HG03103 (cell line): Measurements from ENCODE around the gene MRM2.

Source experiments
- ATAC-seq: cut with Tn5 transposase; IDR thresholded peaks from one replicate; pipeline ENCODE4 v1.9.1; 2021; ENCODE audit warnings: low read depth; ENCODE audit not compliant: unreplicated experiment

The MRM2 gene

DNA sequence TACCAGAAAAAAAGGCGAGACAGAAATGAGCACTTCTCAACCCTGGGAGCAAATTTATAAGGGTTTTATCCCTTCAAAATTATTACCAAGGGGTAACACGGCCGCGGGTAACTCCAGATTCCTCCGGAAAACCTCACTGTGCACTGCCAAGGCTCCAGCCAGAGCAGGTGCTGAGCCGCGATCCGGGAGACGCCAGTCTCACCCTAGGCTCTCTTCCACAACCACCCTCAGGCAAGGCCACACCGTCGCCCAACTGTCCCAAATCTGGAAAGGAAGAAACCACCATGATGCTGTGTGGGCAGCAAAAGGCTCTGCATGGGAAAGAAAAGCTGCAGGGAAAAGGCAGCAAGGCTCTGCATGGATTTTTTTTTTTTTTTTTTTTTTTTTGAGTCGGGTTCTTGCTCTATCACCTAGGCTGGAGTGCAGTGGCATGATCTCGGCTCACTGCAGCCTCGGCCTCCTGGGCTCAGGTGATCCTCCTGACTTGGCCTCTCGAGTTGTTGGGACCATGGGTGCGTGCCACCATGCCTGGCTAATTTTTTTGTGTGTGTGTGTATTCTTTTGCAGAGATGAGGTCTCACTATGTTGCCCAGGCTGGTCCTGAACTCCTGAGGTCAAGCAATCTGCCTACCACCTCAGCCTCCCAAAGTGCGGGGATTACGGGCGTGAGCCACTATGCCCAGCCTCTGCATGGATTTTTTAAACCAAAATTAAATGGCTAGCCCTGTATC, 48.3 kb downstream of the MRM2 start:
- ATAC-seq: no peak

DNA sequence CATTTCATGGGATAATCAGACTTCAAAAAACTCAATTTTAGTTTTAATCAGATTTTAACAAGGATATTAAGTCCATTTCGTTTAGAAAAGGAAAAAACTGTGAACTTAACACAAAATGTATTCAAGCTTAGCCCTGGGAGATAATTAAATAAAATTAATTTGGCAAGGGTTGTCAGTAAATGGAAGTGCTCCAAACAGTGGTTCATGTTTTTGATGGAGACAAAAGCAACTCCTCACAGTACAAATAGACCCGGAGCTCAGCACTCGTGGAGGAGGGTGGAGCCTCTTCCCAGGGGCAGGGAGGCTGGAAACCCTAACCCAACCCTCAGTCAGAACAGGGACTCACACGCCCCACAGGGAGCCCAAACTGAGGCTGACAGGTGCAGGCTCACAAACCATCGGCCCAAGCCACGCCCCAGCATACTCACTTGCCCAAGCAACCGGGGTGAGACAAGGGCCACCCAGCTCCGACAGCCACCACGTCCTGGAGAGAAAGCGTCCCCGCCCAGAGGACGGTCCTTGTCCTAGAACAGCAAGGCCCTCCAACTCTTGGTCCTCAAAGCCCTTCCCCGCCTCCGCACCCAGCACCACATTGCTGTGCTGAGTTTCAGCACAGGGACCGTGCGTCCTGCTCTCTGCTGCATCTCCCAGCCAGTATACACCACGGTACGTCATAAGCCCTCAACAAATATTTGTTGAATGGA, 49.0 kb downstream of the MRM2 start:
- no peak for ATAC-seq

DNA sequence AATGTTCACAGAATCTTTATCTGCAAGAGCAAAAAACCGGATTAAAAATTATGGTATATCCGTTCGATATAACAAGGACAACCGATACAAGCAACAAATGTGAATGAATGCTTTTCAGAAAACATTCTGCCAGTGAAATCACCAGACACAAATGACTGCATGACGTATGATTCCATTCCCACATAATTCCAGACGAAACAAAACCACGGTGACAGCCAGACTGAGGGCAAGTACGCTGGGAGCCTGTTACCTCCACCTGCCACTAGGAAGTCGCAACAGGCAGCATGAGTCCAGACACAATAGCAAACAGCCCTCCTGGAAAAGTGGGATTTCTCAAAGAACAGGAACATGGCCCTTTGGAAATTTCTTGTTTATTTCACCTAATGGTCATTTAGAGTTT, 51.0 kb downstream of the MRM2 start:
- no peak for ATAC-seq

DNA sequence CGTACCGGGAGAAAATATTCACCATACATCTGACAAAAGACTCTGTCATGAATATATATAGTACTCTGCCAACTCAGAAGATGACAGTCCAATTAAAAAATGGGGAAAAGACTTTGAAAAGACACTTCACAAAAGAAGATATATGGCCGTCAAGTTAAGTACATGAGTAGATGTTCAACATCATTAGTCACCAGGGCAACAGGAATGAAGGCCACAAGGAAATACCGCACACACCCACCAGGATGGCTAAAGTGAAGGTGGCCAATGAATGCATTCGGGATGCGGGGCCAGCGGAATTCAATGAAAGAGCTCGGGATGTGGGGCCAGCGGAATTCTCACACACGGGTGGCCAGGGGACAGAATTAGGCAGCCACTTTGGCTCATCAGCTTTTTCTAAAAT, 51.5 kb downstream of the MRM2 start:
- no peak for ATAC-seq

DNA sequence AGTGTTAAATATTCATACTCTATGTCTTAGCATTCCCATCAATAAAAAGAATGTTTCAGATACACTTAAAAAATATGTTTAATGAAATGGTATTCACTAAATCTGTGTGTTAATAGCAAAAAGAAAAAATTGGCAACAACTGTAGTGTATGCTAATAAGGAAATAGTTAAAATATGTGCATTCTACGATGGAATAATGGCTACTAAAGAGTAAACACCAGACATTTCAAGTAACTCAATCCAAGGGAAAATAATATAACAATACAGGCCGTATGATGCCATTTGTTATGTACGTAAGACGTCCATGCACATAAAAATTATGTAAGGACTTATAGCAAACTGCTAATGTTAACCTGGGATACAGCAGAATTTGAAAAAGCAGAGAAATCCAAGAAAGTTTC, 55.8 kb downstream of the MRM2 start:
- no peak for ATAC-seq

DNA sequence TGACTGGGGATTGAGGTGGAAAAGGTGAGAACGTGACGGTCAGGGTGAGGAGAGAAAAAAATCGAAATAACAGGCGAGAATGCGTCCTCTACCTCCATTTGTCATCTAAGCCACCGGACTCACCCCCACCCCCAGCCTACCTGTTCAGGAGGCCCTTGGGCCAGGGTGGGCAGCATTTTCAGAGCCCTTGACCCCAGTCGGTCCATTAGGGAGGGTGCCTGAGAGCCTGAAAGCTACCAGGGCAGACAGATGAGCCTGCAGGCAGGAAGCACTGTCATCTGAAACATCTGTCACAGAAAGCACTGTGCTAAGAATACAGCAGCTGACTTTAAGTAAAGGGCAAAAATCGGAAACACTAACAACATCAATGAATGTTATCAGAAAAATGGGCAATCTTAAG, 56.3 kb downstream of the MRM2 start:
- no peak for ATAC-seq
